NB4 (cell line): ENCODE results near the gene TBCC.

Source experiments
- CTCF ChIP-seq: IDR thresholded peaks from one replicate; pipeline ENCODE4 v1.5.1; 2012; ENCODE audit warnings: low read depth, low read length
- MYC ChIP-seq: IDR thresholded peaks from 2 replicates; pipeline ENCODE4 v1.6.1; 2011; ENCODE audit warnings: low read depth, low read length
- POLR2A ChIP-seq: IDR thresholded peaks from 2 replicates; pipeline ENCODE4 v1.6.1; 2011; ENCODE audit warnings: mild to moderate bottlenecking; ENCODE audit not compliant: insufficient read length; ENCODE audit errors: extremely low read depth

GRCh38 chr6:42774201-42774600 is 28.3 kb upstream of the TBCC start:
- TF ChIP-seq CTCF (no peak), MYC (no peak), POLR2A (no peak)
